Common myeloid progenitor, CD34-positive (primary cell): ENCODE measurements around the gene KLHL10.
"Not testable (repeated sequence)": the region's sequence is repeated elsewhere in the genome, so short reads cannot be mapped to it uniquely, and the experiment has no call there.

Experiments
- CTCF ChIA-PET: fragments of 350-600 bp; sonication (Branson Sonifier 250); formaldehyde crosslinking; loops from one replicate; lab custom pipeline; 2021; ENCODE audit warnings: antibody characterized with exemption; lab: Charles Lee
- POLR2A ChIA-PET: fragments of 350-600 bp; sonication (Branson Sonifier 250); formaldehyde crosslinking; loops from one replicate; lab custom pipeline; 2021; ENCODE audit warnings: antibody characterized with exemption; lab: Charles Lee
- DNase-seq, 3 donors: peaks; one replicate each; pipeline versions ENCODE4 v3.0.0 to v3.0.0-alpha.2; 2013
- H3K27ac ChIP-seq, 2 experiments: 1 replicate in 1 of 2; 2 replicates in 1 of 2; pipeline ENCODE4 v1.7.0; 2013; ENCODE audit warnings: inconsistent platforms in 2 of 2, low read length in 2 of 2, mild to moderate bottlenecking in 2 of 2, low read depth in 1 of 2, moderate library complexity in 1 of 2; ENCODE audit not compliant: severe bottlenecking in 2 of 2, insufficient read depth in 1 of 2, poor library complexity in 1 of 2
- H3K27me3 ChIP-seq, 5 experiments: replicated peaks in 2 of 5; 1 replicate in 3 of 5; 2 replicates in 2 of 5; pipeline versions ENCODE4 v1.6.1 to v1.7.0; 2013; ENCODE audit warnings: low read length in 4 of 5, mild to moderate bottlenecking in 2 of 5, moderate library complexity in 2 of 5, inconsistent platforms in 1 of 5; ENCODE audit not compliant: insufficient read depth in 5 of 5, control insufficient read depth in 4 of 5
- H3K36me3 ChIP-seq, 4 experiments: 1 replicate in 2 of 4; 2 replicates in 2 of 4; pipeline versions ENCODE4 v1.6.1 to v1.7.0; 2013; ENCODE audit warnings: low read length in 3 of 4, control low read depth in 1 of 4, mild to moderate bottlenecking in 1 of 4; ENCODE audit not compliant: control insufficient read depth in 4 of 4, insufficient read depth in 4 of 4
- H3K4me1 ChIP-seq, 4 experiments: 1 replicate in 3 of 4; 2 replicates in 1 of 4; pipeline versions ENCODE4 v1.6.1 to v1.7.1; 2013; ENCODE audit warnings: low read length in 3 of 4, mild to moderate bottlenecking in 3 of 4, control low read depth in 1 of 4, inconsistent platforms in 1 of 4, moderate library complexity in 1 of 4; ENCODE audit not compliant: control insufficient read depth in 4 of 4, insufficient read depth in 4 of 4; ENCODE audit errors: control extremely low read depth in 1 of 4
- H3K4me3 ChIP-seq, 7 experiments: 1 replicate in 4 of 7; 2 replicates in 3 of 7; pipeline versions ENCODE4 v1.5.1 to v1.7.0; 2013; ENCODE audit warnings: mild to moderate bottlenecking in 7 of 7, low read length in 6 of 7, moderate library complexity in 6 of 7, inconsistent platforms in 2 of 7, low read depth in 2 of 7, control low read depth in 1 of 7; ENCODE audit not compliant: insufficient read depth in 4 of 7, control insufficient read depth in 1 of 7; ENCODE audit errors: extremely low read depth in 1 of 7
- H3K9me3 ChIP-seq, 5 experiments: 1 replicate in 4 of 5; 2 replicates in 1 of 5; pipeline versions ENCODE4 v1.6.1 to v1.7.1; 2013; ENCODE audit warnings: low read length in 4 of 5, mild to moderate bottlenecking in 2 of 5, inconsistent platforms in 1 of 5, low read depth in 1 of 5, moderate library complexity in 1 of 5; ENCODE audit not compliant: control insufficient read depth in 4 of 5, insufficient read depth in 2 of 5; ENCODE audit errors: control extremely low read depth in 1 of 5
- whole genome bisulfite sequencing: methylation state at CpG from one replicate; pipeline ENCODE4 v1.1.5; 2013; ENCODE audit not compliant: insufficient coverage; 5-methylcytosine and 5-hydroxymethylcytosine counted together

The KLHL10 gene

DNA sequence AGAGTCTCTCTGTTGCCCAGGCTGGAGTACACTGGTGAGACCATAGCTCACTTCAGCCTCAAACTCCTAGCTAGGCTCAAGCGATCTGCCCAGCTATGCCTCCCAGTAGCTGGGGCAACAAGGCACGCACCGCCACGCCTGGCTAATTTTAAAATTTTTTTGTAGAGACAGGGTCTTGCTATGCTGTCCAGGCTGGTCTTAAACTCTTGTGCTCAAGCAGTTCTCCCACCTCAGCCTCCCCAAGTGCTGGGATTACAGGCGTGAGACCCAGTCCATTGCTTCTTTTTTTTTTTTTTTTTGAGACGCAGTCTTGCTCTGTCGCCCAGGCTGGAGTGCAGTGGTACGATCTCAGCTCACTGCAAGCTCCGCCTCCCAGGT is 36.7 kb downstream of the KLHL10 start:
- peaks cover 23 to 75% (median 61%) of the 10 kb centered on the region in 4 experiments for H3K36me3 ChIP-seq
- CTCF ChIA-PET: interaction anchor here (0.7 to 1.7 kb wide), 4 partner anchors 9 to 88 kb away, joined by 3 to 4 read pairs (median 4); partner anchors contain the start of gene KLHL11
- H3K4me1 ChIP-seq, H3K27ac ChIP-seq, H3K4me3 ChIP-seq, H3K9me3 ChIP-seq, H3K27me3 ChIP-seq, POLR2A ChIA-PET, DNase-seq: not testable (repeated sequence)
- WGBS: 94% methylated on average over 4 of the region's 9 CpGs

DNA sequence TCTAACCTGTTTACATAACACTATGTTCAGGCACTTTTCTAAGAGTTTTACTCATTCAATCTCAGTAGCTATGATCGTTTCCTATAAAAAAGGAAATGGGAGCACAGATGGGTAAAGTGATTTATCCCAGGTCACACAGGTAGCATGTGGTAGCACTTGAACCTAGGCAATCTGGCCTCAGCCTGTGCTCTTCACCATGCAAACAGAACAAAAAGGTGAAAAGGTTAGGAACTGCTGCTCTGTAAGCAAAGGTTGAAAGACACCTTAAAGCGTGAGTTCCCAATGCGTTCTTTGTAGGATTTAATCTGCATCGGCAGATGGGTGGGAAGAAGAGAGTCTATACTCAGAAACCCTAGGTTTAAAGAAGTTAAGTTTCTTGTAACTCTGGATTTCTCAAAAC is 42.5 kb downstream of the KLHL10 start:
- peaks cover 13 to 67% (median 53%) of the 10 kb centered on the region in 4 experiments for H3K36me3 ChIP-seq
- POLR2A ChIA-PET: no interaction called here

DNA sequence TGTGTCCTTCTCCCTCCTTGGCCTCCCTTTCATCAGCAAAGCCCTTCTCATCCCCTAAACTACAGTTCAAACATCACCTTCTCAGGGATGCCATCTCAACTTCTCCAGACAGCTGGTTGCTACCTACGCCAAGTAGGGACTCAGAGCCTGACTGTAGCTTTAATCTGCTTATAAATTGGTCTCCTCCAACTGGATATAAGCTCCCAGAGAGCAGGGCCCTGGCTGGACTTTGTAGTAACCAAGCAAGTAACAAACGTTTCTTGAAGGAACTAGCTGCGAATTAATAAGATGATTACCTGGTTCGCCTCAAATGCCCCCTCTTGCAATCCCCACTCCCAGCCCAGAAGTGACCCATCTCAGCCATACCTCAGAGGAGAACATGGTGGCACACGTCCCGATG is 45.1 kb downstream of the KLHL10 start:
- no peak overlapping the region for H3K4me3 ChIP-seq
- H3K27ac ChIP-seq: no peak overlapping the region
- peaks cover 0 to 2% (median 0%) of the 10 kb centered on the region in 4 experiments for H3K4me1 ChIP-seq
- ChIA-PET POLR2A (no interaction called here), CTCF (interaction anchor here (1.6 kb wide), 1 partner anchor 11 kb away, joined by 3 read pairs; no protein-coding TSS in a partner anchor)
- DNase-seq: no peak
- 97% methylated on average over 6 of the region's 6 CpGs for WGBS
- no peaks in the 10 kb centered on the region for H3K9me3 ChIP-seq
- H3K36me3 ChIP-seq: peaks cover 24 to 84% (median 67%) of the 10 kb centered on the region in 4 experiments
- no peaks in the 10 kb centered on the region for H3K27me3 ChIP-seq

More for the DNA sequence above, 42.5 kb downstream of the KLHL10 start:
- H3K27me3 ChIP-seq: no peaks in the 10 kb centered on the region
- DNase-seq: no peak
- no peak overlapping the region for H3K4me3 ChIP-seq
- WGBS: 94% methylated on average over 4 of the region's 4 CpGs
- CTCF ChIA-PET: interaction anchor here (0.6 to 1.4 kb wide), 2 partner anchors 80 to 99 kb away, joined by 3 to 5 read pairs; no protein-coding TSS in a partner anchor
- no peak overlapping the region for H3K27ac ChIP-seq
- no peaks in the 10 kb centered on the region for H3K9me3 ChIP-seq
- H3K4me1 ChIP-seq: peaks cover 0 to 2% (median 0%) of the 10 kb centered on the region in 4 experiments

DNA sequence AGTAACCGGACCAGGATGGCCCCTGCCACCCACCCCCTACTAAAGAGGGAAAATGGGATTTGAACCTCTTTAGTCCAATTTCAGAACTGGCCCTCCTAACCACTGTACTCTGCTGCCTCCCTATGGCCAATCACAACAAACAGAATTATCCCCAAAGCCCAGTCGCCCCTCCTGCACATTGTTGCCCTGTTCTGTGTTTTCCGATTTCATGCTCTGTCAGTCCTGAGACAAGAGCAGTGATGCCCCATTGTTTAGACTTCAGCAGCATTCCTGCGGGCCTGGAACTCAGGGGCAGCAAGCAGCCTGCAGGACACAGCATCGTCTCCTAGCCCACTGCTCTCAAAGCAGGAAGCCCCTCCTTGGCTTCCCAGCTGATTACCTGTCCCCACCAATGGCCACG is 48.1 kb downstream of the KLHL10 start:
- Histone ChIP-seq H3K4me1 (peaks cover 0 to 2% (median 0%) of the 10 kb centered on the region in 4 experiments), H3K9me3 (no peaks in the 10 kb centered on the region), H3K36me3 (peaks cover 20 to 79% (median 67%) of the 10 kb centered on the region in 4 experiments), H3K4me3 (no peak overlapping the region), H3K27me3 (no peaks in the 10 kb centered on the region), H3K27ac (no peak overlapping the region)
- CTCF ChIA-PET: no interaction called here
- POLR2A ChIA-PET: no interaction called here
- WGBS: 91% methylated on average over 5 of the region's 6 CpGs
- peak; percentile 10 to 21 (median 17) for DNase-seq

DNA sequence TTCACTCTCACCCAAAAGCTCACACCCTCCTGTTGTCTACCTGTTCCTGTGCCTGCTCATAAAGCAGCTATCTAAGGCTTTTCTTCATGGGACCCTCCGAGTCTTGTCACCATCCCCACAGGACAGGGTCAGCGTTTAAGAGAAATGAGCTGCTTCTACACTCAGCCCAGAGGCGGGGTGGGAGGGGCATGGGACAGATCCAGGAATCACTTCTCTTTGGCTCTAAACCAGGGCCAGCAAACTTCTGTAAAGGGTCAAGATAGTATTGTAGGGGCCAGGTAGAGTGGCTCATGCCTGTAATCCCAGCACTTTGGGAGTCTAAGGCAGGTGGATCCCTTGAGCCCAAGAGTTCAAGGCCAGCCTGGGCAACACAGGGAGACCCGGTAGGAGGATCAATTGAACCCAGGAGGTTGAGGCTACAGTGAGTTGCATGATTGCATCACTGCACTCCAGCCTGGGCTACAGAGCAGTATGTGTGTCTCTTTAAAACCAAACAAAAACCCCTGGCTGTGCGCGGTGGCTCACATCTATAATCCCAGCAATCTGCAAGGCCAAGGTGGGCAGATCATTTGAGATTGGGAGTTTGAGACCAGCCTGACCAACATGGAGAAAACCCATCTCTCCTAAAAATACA is 50.8 kb downstream of the KLHL10 start:
- H3K9me3 ChIP-seq: no peaks in the 10 kb centered on the region
- no peak overlapping the region for H3K4me3 ChIP-seq
- ChIA-PET POLR2A (no interaction called here), CTCF (interaction anchor here (0.7 to 1.1 kb wide), 2 partner anchors 14 to 151 kb away, joined by 3 read pairs; no protein-coding TSS in a partner anchor)
- peaks cover 18 to 88% (median 74%) of the 10 kb centered on the region in 4 experiments for H3K36me3 ChIP-seq
- no peaks in the 10 kb centered on the region for H3K4me1 ChIP-seq
- WGBS: 93% methylated on average over 6 of the region's 6 CpGs
- DNase-seq: no peak
- H3K27me3 ChIP-seq: no peaks in the 10 kb centered on the region
- H3K27ac ChIP-seq: no peak overlapping the region

DNA sequence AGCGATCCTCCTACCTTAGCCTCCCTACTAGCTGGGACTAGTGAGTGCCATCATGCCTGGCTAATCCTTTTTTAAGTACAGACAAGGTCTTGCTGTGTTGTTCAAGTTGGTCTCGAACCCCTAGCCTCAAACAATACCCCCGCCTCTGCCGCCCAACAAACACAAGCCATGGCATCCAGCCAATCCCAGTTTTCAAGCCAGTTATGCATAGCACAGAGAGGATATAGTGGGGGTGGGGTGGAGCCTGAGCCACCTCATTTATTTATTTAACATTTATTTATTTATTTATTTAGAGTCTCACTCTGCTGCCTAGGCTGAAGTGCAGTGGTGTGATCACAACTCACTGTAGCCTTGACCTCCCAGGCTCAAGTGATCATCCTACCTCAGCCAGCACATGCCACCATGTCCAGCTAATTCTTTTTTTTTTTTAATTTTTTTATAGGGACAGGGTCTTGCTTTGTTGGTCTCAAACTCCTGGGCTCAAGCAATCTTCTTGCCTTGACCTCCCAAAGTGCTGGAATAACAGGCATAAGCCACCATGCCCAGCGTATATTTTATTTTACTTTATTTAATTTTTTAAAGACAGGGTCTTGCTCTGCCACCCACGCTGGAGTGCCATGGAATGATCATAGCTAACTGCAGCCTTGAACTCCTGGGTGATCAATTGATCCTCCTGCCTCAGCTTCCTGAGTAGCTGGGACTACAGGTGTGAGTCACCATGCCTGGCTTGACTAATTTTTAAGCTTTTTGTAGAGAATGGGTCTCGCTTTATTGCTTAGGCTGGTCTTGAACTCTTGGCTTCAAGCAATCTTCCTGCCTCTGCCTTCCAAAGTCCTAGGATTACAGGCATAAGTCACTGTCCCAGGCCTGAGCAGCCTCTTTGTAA is 53.8 kb downstream of the KLHL10 start:
- ChIA-PET CTCF (no interaction called here), POLR2A (no interaction called here)
- no peak overlapping the region for H3K27ac ChIP-seq
- H3K4me3 ChIP-seq: no peak overlapping the region
- WGBS: 100% methylated on average over 2 of the region's 7 CpGs
- no peak for DNase-seq
- H3K36me3 ChIP-seq: peaks cover 7 to 81% (median 67%) of the 10 kb centered on the region in 4 experiments
- no peaks in the 10 kb centered on the region for H3K4me1 ChIP-seq
- no peaks in the 10 kb centered on the region for H3K9me3 ChIP-seq
- H3K27me3 ChIP-seq: no peaks in the 10 kb centered on the region
